ENCODE measurements around the gene TBC1D1. TPM values are rescaled to one million over a fixed set of nuclear protein-coding genes. Genes with fewer than 3 reads are reported as not detected.

The TBC1D1 gene
- total RNA-seq, 4 donors from 2014 or later, result 206 to 258 (median 221) TPM

DNA sequence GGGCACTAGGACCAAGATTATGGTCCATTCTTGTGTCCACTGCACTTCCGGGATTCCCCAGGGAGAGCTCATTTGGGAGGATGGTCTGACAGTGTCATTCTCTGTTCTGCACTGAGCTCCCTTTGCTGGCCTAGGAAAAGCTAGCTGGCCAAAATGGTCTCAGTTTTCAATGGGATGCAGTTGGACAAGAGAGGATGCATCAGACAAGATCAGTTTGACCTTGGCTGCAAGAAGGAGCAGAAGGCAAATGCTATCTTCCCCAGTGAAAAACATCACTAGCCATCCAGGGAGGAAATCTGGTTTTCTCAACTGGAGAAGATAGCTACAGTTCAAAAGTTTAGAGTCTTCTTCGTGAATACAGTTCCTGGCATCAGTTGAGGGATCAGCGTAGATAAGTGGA lies 290.4 kb downstream of the TBC1D1 start:
- WGBS, result 90% methylated on average over 2 of the region's 3 CpGs
- TF ChIP-seq, protein P1, sequence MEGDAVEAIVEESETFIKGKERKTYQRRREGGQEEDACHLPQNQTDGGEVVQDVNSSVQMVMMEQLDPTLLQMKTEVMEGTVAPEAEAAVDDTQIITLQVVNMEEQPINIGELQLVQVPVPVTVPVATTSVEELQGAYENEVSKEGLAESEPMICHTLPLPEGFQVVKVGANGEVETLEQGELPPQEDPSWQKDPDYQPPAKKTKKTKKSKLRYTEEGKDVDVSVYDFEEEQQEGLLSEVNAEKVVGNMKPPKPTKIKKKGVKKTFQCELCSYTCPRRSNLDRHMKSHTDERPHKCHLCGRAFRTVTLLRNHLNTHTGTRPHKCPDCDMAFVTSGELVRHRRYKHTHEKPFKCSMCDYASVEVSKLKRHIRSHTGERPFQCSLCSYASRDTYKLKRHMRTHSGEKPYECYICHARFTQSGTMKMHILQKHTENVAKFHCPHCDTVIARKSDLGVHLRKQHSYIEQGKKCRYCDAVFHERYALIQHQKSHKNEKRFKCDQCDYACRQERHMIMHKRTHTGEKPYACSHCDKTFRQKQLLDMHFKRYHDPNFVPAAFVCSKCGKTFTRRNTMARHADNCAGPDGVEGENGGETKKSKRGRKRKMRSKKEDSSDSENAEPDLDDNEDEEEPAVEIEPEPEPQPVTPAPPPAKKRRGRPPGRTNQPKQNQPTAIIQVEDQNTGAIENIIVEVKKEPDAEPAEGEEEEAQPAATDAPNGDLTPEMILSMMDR (IDR thresholded peaks at IDR 0.05), result no peak
- TF ChIP-seq EP300 (IDR thresholded peaks at IDR 0.05), result no peak
- no peak for TF ChIP-seq POLR2AphosphoS5 (IDR thresholded peaks at IDR 0.05)
- TF ChIP-seq POLR2A (IDR thresholded peaks at IDR 0.05; ENCODE audit: low read depth), result no peak
- DNase-seq (ENCODE audit: extremely low spot score), result no peak
- Histone ChIP-seq H3K27me3 (no peaks in the 10 kb centered on the region), H3K36me3 (no peaks in the 10 kb centered on the region), H3K4me3 (no peak overlapping the region), H3K27ac (replicated peaks in 1 of 4) (no peak overlapping the region), H3K4me1 (peaks cover 10 to 16% (median 12%) of the 10 kb centered on the region in 4 donors), H3K9me3 (no peaks in the 10 kb centered on the region)
- intact Hi-C loops (cut with DNase I), result loop anchor here (2.0 kb wide), 1 partner anchor 494 kb away; no protein-coding TSS in a partner anchor

DNA sequence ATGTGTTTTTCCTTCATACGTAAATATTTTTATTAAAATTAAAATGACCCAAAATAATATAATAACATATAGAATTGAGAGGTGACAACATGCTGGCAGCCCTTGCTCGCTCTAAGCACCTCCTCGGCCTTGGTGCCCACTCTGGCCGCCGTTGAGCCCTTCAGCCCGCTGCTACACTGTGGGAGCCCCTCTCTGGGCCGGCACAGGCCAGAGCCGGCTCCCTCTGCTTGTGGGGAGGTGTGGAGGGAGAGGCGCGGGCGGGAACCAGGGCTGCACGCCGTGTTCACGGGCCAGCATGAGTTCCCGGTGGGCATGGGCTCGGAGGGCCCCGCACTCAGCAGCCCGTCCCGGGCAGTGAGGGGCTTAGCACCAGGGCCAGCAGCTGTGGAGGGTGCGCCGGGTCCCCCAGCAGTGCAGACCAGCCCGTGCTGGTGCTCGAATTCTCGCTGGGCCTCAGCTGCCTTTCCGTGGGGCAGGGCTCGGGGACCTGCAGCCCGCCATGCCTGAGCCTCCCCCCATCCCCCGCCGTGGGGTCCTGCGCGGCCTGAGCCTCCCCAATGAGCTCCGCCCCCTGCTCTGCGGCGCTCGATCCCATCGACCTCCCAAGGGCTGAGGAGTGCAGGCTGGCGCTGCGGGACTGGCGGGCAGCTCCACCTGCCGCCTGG lies 291.6 kb downstream of the TBC1D1 start:
- intact Hi-C loops (cut with DNase I), result no loop called here
- no peaks in the 10 kb centered on the region for H3K9me3 ChIP-seq
- no peaks in the 10 kb centered on the region for H3K36me3 ChIP-seq
- DNase-seq (ENCODE audit: extremely low spot score), result no peak
- no peak overlapping the region for H3K27ac ChIP-seq (replicated peaks in 1 of 4)
- H3K4me3 ChIP-seq, result no peak overlapping the region
- TF ChIP-seq POLR2AphosphoS5 (IDR thresholded peaks at IDR 0.05) (no peak), POLR2A (IDR thresholded peaks at IDR 0.05; ENCODE audit: low read depth) (no peak), EP300 (IDR thresholded peaks at IDR 0.05) (no peak)
- TF ChIP-seq, protein P1 (IDR thresholded peaks at IDR 0.05), result no peak
- no peaks in the 10 kb centered on the region for H3K27me3 ChIP-seq
- peaks cover 10 to 16% (median 12%) of the 10 kb centered on the region in 4 donors for H3K4me1 ChIP-seq
- 95% methylated on average over 22 of the region's 40 CpGs for WGBS

DNA sequence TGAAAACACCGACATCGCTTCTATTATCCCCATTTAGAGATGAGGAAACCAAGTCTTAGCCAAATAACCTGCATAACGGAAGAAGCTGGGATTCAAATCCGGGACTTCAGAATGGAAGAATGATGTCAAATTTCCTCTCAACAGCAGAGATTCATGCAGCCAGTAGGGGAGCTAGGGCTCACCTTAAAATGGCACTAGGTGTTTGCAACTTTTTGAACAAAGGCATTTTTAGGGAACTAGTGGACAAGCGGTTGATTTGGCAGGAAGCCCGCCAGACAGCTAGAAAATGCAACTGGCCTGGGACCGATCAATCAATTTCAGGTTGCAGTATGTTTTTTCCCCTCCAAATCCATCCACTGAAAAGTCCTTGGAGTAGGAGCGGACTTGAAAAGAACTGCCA lies 293.5 kb downstream of the TBC1D1 start:
- 93% methylated on average over 8 of the region's 8 CpGs for WGBS

DNA sequence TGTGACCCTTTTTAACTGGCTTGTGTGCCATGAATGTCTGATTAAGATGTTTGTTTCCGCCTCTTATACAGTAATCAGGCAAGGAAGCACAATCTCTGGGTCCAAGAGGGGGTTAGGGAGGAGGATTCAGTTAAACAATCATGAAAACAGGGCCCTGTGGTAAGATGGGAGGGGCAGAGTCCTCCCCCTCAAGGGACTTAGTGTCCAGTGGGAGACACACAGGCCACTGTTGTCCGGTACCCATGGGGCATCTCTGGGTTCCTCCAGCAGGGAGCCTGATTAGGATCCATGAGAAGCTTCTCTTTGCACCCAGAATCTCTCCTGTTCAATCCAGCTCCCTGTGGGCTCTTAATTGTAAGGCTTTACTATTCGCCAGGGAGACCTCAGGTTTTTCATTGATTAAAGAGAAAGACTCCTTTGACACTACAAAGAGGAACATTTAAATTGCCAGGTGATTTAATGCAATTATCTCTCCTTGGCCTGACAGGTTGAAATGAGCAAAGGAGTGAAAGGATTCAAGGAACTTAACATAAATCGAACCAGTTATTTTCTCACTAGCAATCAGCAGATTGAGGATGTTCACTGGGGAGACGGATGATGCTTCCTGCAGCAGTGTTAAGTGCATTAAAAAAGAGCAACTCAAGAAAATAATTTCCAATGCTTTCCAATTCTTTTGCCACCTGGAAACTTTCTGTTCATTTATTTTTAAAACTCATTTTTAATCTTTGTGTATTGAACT lies 294.7 kb downstream of the TBC1D1 start:
- intact Hi-C loops (cut with DNase I), result no loop called here
- TF ChIP-seq, protein P1 (IDR thresholded peaks at IDR 0.05), result no peak
- Histone ChIP-seq H3K27me3 (no peaks in the 10 kb centered on the region), H3K36me3 (no peaks in the 10 kb centered on the region), H3K4me1 (peaks cover 10 to 19% (median 18%) of the 10 kb centered on the region in 4 donors), H3K27ac (replicated peaks in 1 of 4) (no peak overlapping the region), H3K4me3 (no peak overlapping the region), H3K9me3 (no peaks in the 10 kb centered on the region)
- whole genome bisulfite sequencing, result 79% methylated on average over 5 of the region's 5 CpGs
- no peak for DNase-seq (ENCODE audit: extremely low spot score)

More for the DNA sequence above, 293.5 kb downstream of the TBC1D1 start:
- Histone ChIP-seq H3K4me3 (no peak overlapping the region), H3K27ac (replicated peaks in 1 of 4) (no peak overlapping the region), H3K27me3 (no peaks in the 10 kb centered on the region), H3K4me1 (peaks cover 8 to 19% (median 17%) of the 10 kb centered on the region in 4 donors), H3K9me3 (no peaks in the 10 kb centered on the region), H3K36me3 (no peaks in the 10 kb centered on the region)
- TF ChIP-seq, protein P1 (IDR thresholded peaks at IDR 0.05), result no peak
- TF ChIP-seq POLR2AphosphoS5 (IDR thresholded peaks at IDR 0.05), result no peak
- TF ChIP-seq EP300 (IDR thresholded peaks at IDR 0.05), result no peak
- TF ChIP-seq POLR2A (IDR thresholded peaks at IDR 0.05; ENCODE audit: low read depth), result no peak
- intact Hi-C loops (cut with DNase I), result no loop called here
- no peak for DNase-seq (ENCODE audit: extremely low spot score)

Data from esophagus muscularis mucosa (tissue), 4 donors.